IMR-90 (cell line): Measurements from ENCODE around the gene ATP11A. TPM values are rescaled to one million over a fixed set of nuclear protein-coding genes. Genes with fewer than 3 reads are reported as not detected.

Source experiments
- ATAC-seq: fragments of 200-7000 bp; cut with Tn5 transposase; 2 replicates; pipeline ENCODE4 v1.9.1; 2020; ENCODE audit warnings: low read depth, mild to moderate bottlenecking, moderate library complexity
- BruUV-seq: library from RNA; stranded (reverse); fragments of 400-500 nt; replicated peaks from 2 replicates; lab custom pipeline; 2021; lab: Mats Ljungman, UMichigan
- CTCF ChIA-PET: fragments of 300-600 bp; formaldehyde crosslinking; extraction: SDS; loops from one replicate; lab custom pipeline; 2021; ENCODE audit warnings: antibody characterized with exemption; lab: Yijun Ruan, JAX
- POLR2A ChIA-PET: fragments of 300-600 bp; sonication (Branson Sonifier 250); formaldehyde crosslinking; loops from one replicate; lab custom pipeline; 2022; ENCODE audit warnings: antibody characterized with exemption; ENCODE audit not compliant: unreplicated experiment; lab: Charles Lee
- DNase-seq: peaks from one replicate; pipeline ENCODE4 v3.0.0; 2013
- H2AFZ ChIP-seq: replicated peaks from 2 replicates; pipeline ENCODE3; 2013; ENCODE audit warnings: low read length, mild to moderate bottlenecking; ENCODE audit not compliant: poor library complexity
- H2AK5ac ChIP-seq: 2 replicates; pipeline ENCODE4 v1.6.1; 2013; ENCODE audit warnings: low read depth, low read length, inconsistent platforms
- H2AK9ac ChIP-seq: replicated peaks from 2 replicates; pipeline ENCODE3; 2013; ENCODE audit warnings: mild to moderate bottlenecking, low read depth, low read length, moderate library complexity; ENCODE audit not compliant: poor library complexity
- H2BK120ac ChIP-seq: 2 replicates; pipeline ENCODE4 v1.6.1; 2013; ENCODE audit warnings: low read depth, low read length, inconsistent platforms
- H2BK15ac ChIP-seq: 3 replicates; pipeline ENCODE4 v1.6.1; 2013; ENCODE audit warnings: low read depth, low read length, inconsistent platforms
- H2BK20ac ChIP-seq: 2 replicates; pipeline ENCODE4 v1.6.1; 2013; ENCODE audit warnings: low read depth, mild to moderate bottlenecking, inconsistent platforms, low read length, moderate library complexity
- H2BK5ac ChIP-seq: 2 replicates; pipeline ENCODE4 v1.6.1; 2013; ENCODE audit warnings: mild to moderate bottlenecking, low read depth, low read length, inconsistent platforms; ENCODE audit not compliant: poor library complexity, severe bottlenecking
- H3K14ac ChIP-seq: replicated peaks from 2 replicates; pipeline ENCODE4 v1.6.1; 2013; ENCODE audit warnings: low read depth, low read length, inconsistent platforms
- H3K18ac ChIP-seq: 2 replicates; pipeline ENCODE4 v1.6.1; 2013; ENCODE audit warnings: low read depth, low read length, control low read depth
- H3K23ac ChIP-seq: 2 replicates; pipeline ENCODE4 v1.6.1; 2013; ENCODE audit warnings: low read depth, low read length, inconsistent platforms
- H3K27ac ChIP-seq: 2 replicates; pipeline ENCODE4 v1.5.1; 2013; ENCODE audit warnings: mild to moderate bottlenecking, control low read depth, low read length; ENCODE audit not compliant: insufficient read depth
- H3K27me3 ChIP-seq: 2 replicates; pipeline ENCODE4 v1.6.1; 2013; ENCODE audit warnings: low read length; ENCODE audit not compliant: control insufficient read depth, insufficient read depth
- H3K36me3 ChIP-seq: 2 replicates; pipeline ENCODE4 v1.6.1; 2013; ENCODE audit warnings: low read length, mixed read lengths; ENCODE audit not compliant: control insufficient read depth, insufficient read depth
- H3K4ac ChIP-seq: 2 replicates; pipeline ENCODE4 v1.6.1; 2013; ENCODE audit warnings: low read depth, low read length, inconsistent platforms
- H3K4me1 ChIP-seq: 2 replicates; pipeline ENCODE4 v1.6.1; 2013; ENCODE audit warnings: low read length, mixed read lengths; ENCODE audit not compliant: control insufficient read depth, insufficient read depth
- H3K4me2 ChIP-seq: 2 replicates; pipeline ENCODE4 v1.6.1; 2013; ENCODE audit warnings: low read depth, mild to moderate bottlenecking, control low read depth, low read length, moderate library complexity
- H3K4me3 ChIP-seq: 2 replicates; pipeline ENCODE4 v1.5.1; 2013; ENCODE audit warnings: low read depth, mild to moderate bottlenecking, control low read depth, low read length, moderate library complexity; ENCODE audit not compliant: insufficient read depth
- H3K56ac ChIP-seq: 2 replicates; pipeline ENCODE4 v1.6.1; 2013; ENCODE audit warnings: low read length, inconsistent platforms; ENCODE audit not compliant: insufficient read depth; ENCODE audit errors: extremely low read depth
- H3K79me1 ChIP-seq, 2 experiments: 2 replicates each; pipeline ENCODE4 v1.6.1; 2013; ENCODE audit warnings: low read length in 2 of 2, inconsistent platforms in 1 of 2, low read depth in 1 of 2
- H3K9ac ChIP-seq: 2 replicates; pipeline ENCODE4 v1.6.1; 2013; ENCODE audit warnings: low read depth, low read length, control low read depth
- H3K9me1 ChIP-seq: 2 replicates; pipeline ENCODE4 v1.6.1; 2013; ENCODE audit warnings: low read length, inconsistent platforms; ENCODE audit not compliant: insufficient read depth
- H3K9me3 ChIP-seq: 2 replicates; pipeline ENCODE4 v1.6.1; 2013; ENCODE audit warnings: low read length; ENCODE audit not compliant: control insufficient read depth, insufficient read depth
- H4K20me1 ChIP-seq: 2 replicates; pipeline ENCODE4 v1.6.1; 2013; ENCODE audit warnings: low read length, inconsistent platforms; ENCODE audit not compliant: insufficient read depth
- H4K5ac ChIP-seq: 2 replicates; pipeline ENCODE4 v1.6.1; 2013; ENCODE audit warnings: mild to moderate bottlenecking, low read depth, low read length, control low read depth
- H4K8ac ChIP-seq, 2 experiments: 2 replicates each; pipeline ENCODE4 v1.6.1; 2013; ENCODE audit warnings: low read depth in 2 of 2, low read length in 2 of 2, control low read depth in 1 of 2, inconsistent platforms in 1 of 2
- H4K91ac ChIP-seq: 2 replicates; pipeline ENCODE4 v1.6.1; 2013; ENCODE audit warnings: low read depth, low read length, inconsistent platforms; ENCODE audit not compliant: insufficient read depth
- BHLHE40 ChIP-seq: fragments of 150-350 bp; IDR thresholded peaks from 2 replicates; pipeline ENCODE4 v1.6.1; 2016; ENCODE audit warnings: mild to moderate bottlenecking, low read depth, low read length
- ELK1 ChIP-seq: fragments of 150-350 bp; IDR thresholded peaks from 2 replicates; pipeline ENCODE4 v1.6.1; 2016; ENCODE audit warnings: low read depth, mild to moderate bottlenecking, low read length, moderate library complexity, borderline replicate concordance
- MXI1 ChIP-seq: IDR thresholded peaks from 2 replicates; pipeline ENCODE4 v1.6.1; 2012; ENCODE audit warnings: low read depth, mild to moderate bottlenecking, low read length, moderate library complexity, borderline replicate concordance
- SMC3 ChIP-seq: fragments of 150-350 bp; IDR thresholded peaks from 2 replicates; pipeline ENCODE4 v1.6.1; 2016; ENCODE audit warnings: low read depth, mild to moderate bottlenecking, antibody characterized with exemption, low read length, moderate library complexity
- USF2 ChIP-seq: fragments of 150-350 bp; IDR thresholded peaks from 2 replicates; pipeline ENCODE4 v1.6.1; 2017; ENCODE audit warnings: mild to moderate bottlenecking, antibody characterized with exemption, low read length, low read depth
- WGBS, 2 experiments: methylation state at CpG; one replicate each; pipeline versions ENCODE4 v1.1.5 to v1.1.7; 2013; ENCODE audit warnings: missing lambda C conversion rate in 2 of 2; ENCODE audit not compliant: insufficient read length in 1 of 2; ENCODE audit errors: extremely low coverage in 2 of 2; 5-methylcytosine and 5-hydroxymethylcytosine counted together
- dilution Hi-C: fragments of 300-500 bp; cut with HindIII; formaldehyde crosslinking; loops from one replicate; pipeline ENCODE4 v1.14.3; 2018; ENCODE audit warnings: low sequenced_read_pairs; ENCODE audit not compliant: unreplicated experiment
- in situ Hi-C: fragments of 300-500 bp; cut with MboI; formaldehyde crosslinking; loops from 3 replicates; pipeline ENCODE4 v1.14.3; 2019; ENCODE audit warnings: low sequenced_read_pairs, inconsistent platforms, mixed read lengths
- intact Hi-C: fragments of 100-400 bp; cut with micrococcal nuclease; formaldehyde crosslinking; loops from 2 replicates; pipeline ENCODE4 v1.10.0; 2022
- polyA plus RNA-seq, 3 experiments: library from polyadenylated mRNA; depleted of rRNA; stranded (reverse); fragments of >200 nt; gene quantifications; 2 replicates each; pipeline ENCODE4 v1.2.3, GENCODE V29; 2012; ENCODE audit warnings: low replicate concordance in 1 of 3
- total RNA-seq: library from RNA; depleted of rRNA; stranded (reverse); fragments of >200 nt; gene quantifications from 2 replicates; pipeline ENCODE4 v1.2.3, GENCODE V29; 2012

Gene ATP11A
- total and polyA plus RNA-seq, 2 of the 4 experiments (the other 2 are of a cell fraction): 8.4 to 12.0 TPM

- no peaks in the 10 kb centered on the region for H3K27me3 ChIP-seq
- H3K27ac ChIP-seq: no peak overlapping the region
- ATAC-seq (no peak), DNase-seq (no peak)
- no peak overlapping the region for H2BK120ac ChIP-seq
- H3K4me3 ChIP-seq: no peak overlapping the region
- H2BK5ac ChIP-seq: no peak overlapping the region
- no peak overlapping the region for H3K14ac ChIP-seq
- in situ Hi-C loops (no loop called here), dilution Hi-C loops (no loop called here), intact Hi-C loops (no loop called here)
- no peak overlapping the region for H3K4ac ChIP-seq
- TF ChIP-seq SMC3: no peak
- no peak for TF ChIP-seq BHLHE40
- no peak for TF ChIP-seq MXI1
- no peak for TF ChIP-seq USF2
- no peak for TF ChIP-seq ELK1
- no TSS peak for BruUV-seq
- no peak overlapping the region for H3K56ac ChIP-seq
- no peaks in the 10 kb centered on the region for H3K4me1 ChIP-seq
- POLR2A ChIA-PET: no interaction called here
- no peak overlapping the region for H2AK5ac ChIP-seq
- H4K5ac ChIP-seq: no peak overlapping the region
- no peak overlapping the region for H3K23ac ChIP-seq
- no peak overlapping the region for H4K8ac ChIP-seq
- H2BK15ac ChIP-seq: no peak overlapping the region
- no peak overlapping the region for H2AK9ac ChIP-seq
- no peak overlapping the region for H3K4me2 ChIP-seq
- CTCF ChIA-PET: no interaction called here
- H4K91ac ChIP-seq: no peak overlapping the region
- no peaks in the 10 kb centered on the region for H3K79me1 ChIP-seq
- H3K9ac ChIP-seq: no peak overlapping the region
- H4K20me1 ChIP-seq: peaks cover 9% of the 10 kb centered on the region; the same call in 1 of the 2 replicates
- H3K36me3 ChIP-seq: peaks cover 54% of the 10 kb centered on the region
- H3K9me3 ChIP-seq: no peaks in the 10 kb centered on the region
- 98% methylated on average over 10 of the region's 13 CpGs; no CpG with 5 or more reads in 1 of the 2 experiments for WGBS, 2 experiments
- H3K18ac ChIP-seq: no peak overlapping the region
- peak overlapping the region; percentile 35 for H2AFZ ChIP-seq
- H3K9me1 ChIP-seq: peaks cover 7% of the 10 kb centered on the region
- H2BK20ac ChIP-seq: no peak overlapping the region
These were observed 142.0 kb downstream of the ATP11A start for GRCh38 chr13:112831801-112832200.
